DMS79 (cell line): ENCODE data around the gene RNPC3.
"Not testable (repeated sequence)": the region's sequence is repeated elsewhere in the genome, so short reads cannot be mapped to it uniquely, and the experiment has no call there.

Experiments used
- DNase-seq: peaks from one replicate; lab custom pipeline; 2025; lab: John Stamatoyannopoulos, UW

Gene RNPC3

DNA sequence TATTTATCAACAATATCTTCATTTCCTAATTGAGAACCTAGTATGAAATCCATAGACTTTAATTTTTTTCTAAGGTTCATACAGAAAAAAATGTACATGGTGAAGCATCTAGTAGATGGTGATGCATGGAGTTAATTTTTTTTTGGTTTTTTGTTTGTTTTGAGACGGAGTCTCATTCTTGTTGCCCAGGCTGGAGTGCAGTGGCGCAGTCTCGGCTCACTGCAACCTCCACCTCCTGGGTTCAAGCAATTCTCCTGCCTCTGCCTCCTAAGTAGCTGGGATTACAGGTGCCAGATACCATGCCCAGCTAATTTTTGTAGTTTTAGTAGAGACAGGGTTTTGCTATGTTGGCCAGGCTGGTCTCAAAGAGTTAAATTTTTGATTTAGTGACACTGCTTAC is 35.6 kb downstream of the RNPC3 start:
- DNase-seq = not testable (repeated sequence)

DNA sequence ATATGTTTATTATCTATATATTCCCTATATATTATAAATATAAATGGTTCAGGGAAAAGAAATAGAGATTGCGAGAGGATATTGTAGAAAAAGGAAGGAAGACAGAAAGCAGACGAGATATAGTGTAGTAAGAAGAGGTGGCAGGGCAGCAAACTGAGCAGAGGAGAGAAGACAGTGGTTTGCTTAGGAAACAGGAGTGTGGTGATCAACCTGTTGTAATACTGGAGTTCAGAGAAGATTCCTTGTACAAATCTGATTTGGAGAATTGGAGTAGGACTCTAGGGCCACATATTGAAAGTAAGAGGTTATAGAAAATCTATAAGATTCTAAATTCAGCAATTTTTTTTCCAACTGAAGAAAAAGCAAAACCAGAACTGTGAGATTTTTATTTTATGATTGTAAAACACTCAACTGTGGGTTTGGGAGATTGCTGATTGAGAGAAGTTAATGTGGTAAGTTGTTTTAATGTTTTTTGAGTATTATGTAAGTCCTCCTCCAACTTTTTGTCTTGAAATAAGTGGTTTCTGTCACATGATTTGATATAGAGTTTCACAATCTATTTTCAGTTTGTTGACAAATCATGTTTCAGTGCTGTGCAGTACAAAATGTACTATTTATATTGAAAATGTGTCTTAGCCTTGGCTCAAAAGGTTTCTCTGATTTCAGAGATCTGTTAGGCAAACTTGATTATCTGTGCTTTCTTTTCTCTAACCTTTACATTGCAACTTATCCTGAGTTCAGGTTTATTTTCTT is 36.3 kb downstream of the RNPC3 start:
- no peak for DNase-seq

DNA sequence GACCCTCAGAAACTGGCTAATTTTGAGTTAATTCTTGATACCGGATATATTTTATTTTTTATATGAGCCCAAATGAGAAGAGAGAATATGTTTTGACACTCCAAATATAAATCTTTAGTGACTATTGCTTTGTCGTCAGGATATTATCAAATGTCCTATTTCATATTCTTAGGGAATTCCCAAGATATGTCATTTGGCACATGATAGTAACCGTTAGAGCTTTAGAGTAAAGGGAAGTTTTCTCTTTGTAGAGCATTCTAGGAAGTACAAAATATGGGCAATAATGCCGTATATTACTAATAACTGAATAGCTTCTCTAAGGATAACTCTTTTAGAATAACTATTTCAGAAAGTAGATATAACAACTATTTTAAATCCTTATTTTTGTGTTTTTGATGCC is 37.6 kb downstream of the RNPC3 start:
- no peak for DNase-seq

DNA sequence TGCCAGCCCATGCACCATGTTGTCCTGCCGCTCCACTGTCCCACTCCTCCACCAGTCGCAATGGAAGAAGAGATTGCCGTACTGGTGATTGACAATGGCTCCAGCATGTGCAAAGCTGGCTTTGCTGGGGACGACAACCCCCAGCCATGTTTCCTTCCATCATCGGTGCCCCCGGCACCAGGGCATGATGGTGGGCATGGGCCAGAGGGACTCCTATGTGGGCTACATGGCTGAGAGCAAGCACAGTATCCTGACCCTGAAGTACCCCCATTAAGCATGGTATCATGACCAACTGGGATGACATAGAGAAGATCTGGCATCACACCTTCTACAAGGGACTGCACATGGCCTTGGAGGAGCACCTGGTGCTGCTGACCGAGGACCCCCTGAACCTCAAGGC is 44.0 kb downstream of the RNPC3 start:
- DNase-seq = no peak

DNA sequence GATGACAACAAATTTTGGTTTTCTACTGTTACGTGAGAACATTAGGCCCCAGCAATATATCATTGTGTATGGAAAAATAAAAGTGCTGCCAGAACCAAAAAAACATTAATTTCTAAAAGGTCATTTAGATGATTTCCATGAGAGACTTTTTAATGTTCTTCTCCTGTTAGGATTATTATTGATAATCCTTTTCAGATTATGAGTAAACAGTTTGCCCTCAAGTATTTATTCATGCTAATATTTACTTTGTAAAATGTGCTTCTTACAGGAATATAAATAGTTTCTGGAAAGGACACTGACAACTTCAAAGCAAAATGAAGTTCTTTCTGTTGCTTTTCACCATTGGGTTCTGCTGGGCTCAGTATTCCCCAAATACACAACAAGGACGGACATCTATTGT is 45.8 kb downstream of the RNPC3 start, which contains the start of gene AMY2B:
Gene AMY2B, plus strand, starts transcription at position 301 of the 400 bp plus-strand sequence. Its CDS starts 14 bp downstream, at position 315.
- not testable (repeated sequence) for DNase-seq

DNA sequence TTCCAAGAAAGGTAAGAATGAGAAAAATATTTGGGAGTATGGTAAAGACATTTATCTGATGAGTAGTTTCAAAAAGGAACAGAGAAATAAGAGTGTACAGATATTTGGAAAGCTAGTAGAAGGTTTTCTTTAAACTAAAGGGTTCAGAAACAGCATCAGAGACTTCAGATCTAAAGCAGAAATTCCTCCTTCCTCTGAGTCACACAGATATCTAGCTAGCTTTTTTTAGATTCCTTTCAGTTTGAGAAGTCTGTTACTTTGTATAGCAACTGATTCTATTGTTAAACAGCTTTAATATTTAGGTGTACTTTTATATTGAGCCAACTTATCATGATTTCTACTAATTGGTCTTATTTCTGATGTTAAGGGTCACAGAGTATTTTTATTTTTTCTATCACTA is 50.6 kb downstream of the RNPC3 start:
- DNase-seq = no peak

DNA sequence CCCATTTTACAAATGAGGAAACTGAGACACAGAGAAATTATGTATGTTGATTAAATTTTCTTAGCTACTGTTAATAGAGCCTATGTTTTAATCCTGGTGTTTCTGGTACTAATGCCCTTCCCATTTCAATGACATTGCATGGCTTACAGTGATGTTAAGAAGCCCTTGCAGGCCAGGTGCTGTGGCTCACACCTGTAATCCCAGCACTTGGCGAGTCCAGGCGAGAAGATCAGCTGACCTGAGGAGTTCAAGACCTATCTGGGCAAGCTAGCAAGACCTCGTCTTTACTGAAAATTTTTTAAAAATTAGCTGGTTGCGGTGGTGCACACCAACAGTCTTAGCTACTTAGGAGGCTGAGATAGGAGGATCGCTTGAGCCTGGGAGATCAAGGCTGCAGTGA is 51.3 kb downstream of the RNPC3 start:
- not testable (repeated sequence) for DNase-seq

DNA sequence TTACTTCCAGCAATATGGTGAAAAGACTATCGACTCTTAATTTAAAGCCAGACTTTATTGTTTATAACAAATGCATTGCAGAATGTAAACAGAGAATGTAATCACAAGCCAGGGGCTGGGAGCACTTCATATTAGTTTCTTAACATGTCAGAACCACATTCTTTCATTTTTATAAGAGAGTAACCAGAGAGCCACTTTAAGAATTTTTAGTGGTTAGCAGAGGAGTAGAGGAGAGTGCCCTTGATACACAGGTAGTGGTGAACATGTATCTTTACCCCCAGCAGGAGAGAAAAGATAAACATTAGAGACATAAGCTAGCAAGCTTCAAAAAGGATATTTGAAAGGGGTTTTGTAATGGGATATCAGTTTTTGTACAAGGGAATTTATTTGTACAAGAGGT is 57.0 kb downstream of the RNPC3 start:
- DNase-seq = peak; percentile 89

DNA sequence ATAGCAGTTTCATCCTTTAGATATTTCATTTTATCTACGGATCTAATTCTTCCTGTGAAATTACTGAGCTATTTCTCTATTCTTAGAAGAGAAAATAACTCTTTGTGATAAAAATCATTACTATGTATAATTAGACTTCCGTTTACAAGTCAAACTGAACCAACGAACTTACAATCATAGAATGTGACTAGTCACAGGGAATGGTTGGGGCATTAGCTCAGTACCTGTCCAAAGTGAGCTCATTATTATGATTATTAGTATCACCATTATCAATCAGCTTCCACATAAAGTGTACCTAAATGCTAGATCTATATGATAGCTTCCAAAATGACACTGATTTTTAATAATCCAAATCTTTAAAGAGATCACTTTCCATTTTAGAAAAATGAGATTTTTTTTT is 58.4 kb downstream of the RNPC3 start:
- DNase-seq = no peak

DNA sequence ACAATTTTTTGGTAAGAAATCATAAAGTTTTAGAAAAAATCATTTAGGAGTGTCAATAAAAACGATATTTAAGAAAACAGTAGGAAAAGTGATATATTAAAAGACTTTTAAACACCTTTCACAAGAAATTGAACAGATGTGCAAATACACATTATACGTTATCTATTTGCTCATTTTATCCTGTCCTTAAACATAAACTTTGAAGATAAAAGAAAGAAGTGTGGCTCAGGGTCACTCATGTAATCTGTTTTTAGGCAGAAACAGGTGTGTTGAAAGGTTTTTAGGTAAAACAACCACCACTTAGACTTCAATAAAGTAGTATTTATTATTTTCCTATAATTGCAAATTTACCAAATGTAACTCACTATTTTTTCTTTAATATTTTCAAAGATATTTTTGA is 59.0 kb downstream of the RNPC3 start:
- no peak for DNase-seq

DNA sequence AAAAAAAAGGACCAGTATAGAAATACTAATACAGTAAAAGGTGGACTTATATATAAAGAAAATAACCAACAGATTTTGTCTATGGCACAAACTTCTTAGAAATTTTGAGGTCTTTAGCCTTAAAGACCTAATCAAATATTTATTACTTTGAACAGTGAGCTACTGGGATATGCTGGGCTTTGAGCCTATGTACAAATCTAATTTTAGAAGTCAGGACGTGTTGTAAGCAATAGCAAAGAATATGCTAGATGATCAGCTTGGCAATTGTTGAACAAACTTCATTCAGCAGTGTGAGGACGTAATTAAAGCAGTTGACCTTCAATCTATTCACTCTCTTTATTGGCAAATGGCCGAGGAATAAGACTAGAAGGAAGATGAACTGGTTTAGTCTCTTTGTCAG is 77.2 kb downstream of the RNPC3 start:
- DNase-seq = not testable (repeated sequence)
